Measurements from ENCODE around the gene RNU6-9. TPM values are rescaled to one million over a fixed set of nuclear protein-coding genes. Genes with fewer than 3 reads are reported as not detected.

The RNU6-9 gene
- total and polyA plus RNA-seq, 12 donors = not detected

GRCh38 chr19:917323-918151 is 24.3 kb downstream of the RNU6-9 start, which contains the start of gene KISS1R:
Gene KISS1R, plus strand, starts transcription at chr19:917333. Its CDS starts 170 bp downstream, at chr19:917503.
- WGBS, 2 donors = 1% methylated on average over 86 to 87 of the region's 87 CpGs
- Histone ChIP-seq H3K36me3 (no peaks in the 10 kb centered on the region), H3K27me3 (peaks cover 30 to 57% (median 55%) of the 10 kb centered on the region in 7 donors), H3K4me3 (peak within 1 kb of the TSS in 9 of 10 donors; percentile 3 to 48 (median 37)), H3K4me1 (peaks cover 13 to 58% (median 38%) of the 10 kb centered on the region in 9 donors), H3K27ac (no peak within 1 kb of the TSS), H3K9me3 (no peaks in the 10 kb centered on the region)
- no peak for DNase-seq
- ATAC-seq = no peak
- TF ChIP-seq CTCF (IDR thresholded peaks at IDR 0.05) = peak in 7 of 9 donors; percentile 19 to 63 (median 56)
- intact Hi-C loops (cut with DNase I) = loop anchor here in 5 of 10 donors (5.0 kb wide), 4 partner anchors 55 to 150 kb away; partner anchors contain the start of gene CFD (in 1 of the 5)

GRCh38 chr19:918152-918437 is 24.8 kb downstream of the RNU6-9 start:
- H3K27me3 ChIP-seq = peaks cover 30 to 57% (median 55%) of the 10 kb centered on the region in 7 donors
- H3K4me1 ChIP-seq = peaks cover 13 to 58% (median 38%) of the 10 kb centered on the region in 9 donors
- H3K27ac ChIP-seq = no peak overlapping the region
- WGBS, 2 donors = 2 to 4% methylated on average over 12 of the region's 12 CpGs
- ATAC-seq = no peak
- H3K36me3 ChIP-seq = no peaks in the 10 kb centered on the region
- H3K4me3 ChIP-seq = peak overlapping the region in 5 of 10 donors; percentile 29 to 48 (median 39)
- no peak for TF ChIP-seq CTCF (IDR thresholded peaks at IDR 0.05)
- DNase-seq = no peak
- intact Hi-C loops (cut with DNase I) = loop anchor here in 5 of 10 donors (5.0 kb wide), 4 partner anchors 56 to 151 kb away; partner anchors contain the start of gene CFD (in 1 of the 5)
- H3K9me3 ChIP-seq = no peaks in the 10 kb centered on the region

GRCh38 chr19:918481-919198 is 25.4 kb downstream of the RNU6-9 start:
- H3K9me3 ChIP-seq = no peaks in the 10 kb centered on the region
- H3K4me3 ChIP-seq = no peak overlapping the region
- DNase-seq (no peak), ATAC-seq (no peak)
- 3 to 4% methylated on average over 51 to 57 of the region's 58 CpGs for WGBS, 2 donors
- H3K27ac ChIP-seq = no peak overlapping the region
- no peak for TF ChIP-seq CTCF (IDR thresholded peaks at IDR 0.05)
- H3K36me3 ChIP-seq = no peaks in the 10 kb centered on the region
- H3K27me3 ChIP-seq = peaks cover 30 to 57% (median 55%) of the 10 kb centered on the region in 7 donors
- intact Hi-C loops (cut with DNase I) = loop anchor here in 5 of 10 donors (5.0 kb wide), 4 partner anchors 56 to 151 kb away; partner anchors contain the start of gene CFD (in 1 of the 5)
- peaks cover 11 to 57% (median 35%) of the 10 kb centered on the region in 9 donors for H3K4me1 ChIP-seq

Measured in heart right ventricle (tissue), 16 donors.